Left ventricle myocardium inferior (tissue), 1 donor: ENCODE data around the gene HS3ST5. TPM values are rescaled to one million over a fixed set of nuclear protein-coding genes. Genes with fewer than 3 reads are reported as not detected.

Source experiments
- DNase-seq: peaks from one replicate; pipeline ENCODE4 v3.0.0-alpha.2; 2020
- H3K27ac ChIP-seq: fragments of 200-600 bp; replicated peaks from 2 replicates; pipeline ENCODE4 v1.8.0; 2021
- H3K27me3 ChIP-seq: fragments of 200-600 bp; 2 replicates; pipeline ENCODE4 v1.8.0; 2021; ENCODE audit warnings: low read depth
- H3K36me3 ChIP-seq: fragments of 200-600 bp; 2 replicates; pipeline ENCODE4 v1.8.0; 2021
- H3K4me1 ChIP-seq: fragments of 200-600 bp; 2 replicates; pipeline ENCODE4 v1.8.0; 2021
- H3K4me3 ChIP-seq: fragments of 200-600 bp; 2 replicates; pipeline ENCODE4 v1.8.0; 2021; ENCODE audit warnings: mild to moderate bottlenecking, moderate library complexity
- H3K9me3 ChIP-seq: fragments of 200-600 bp; replicated peaks from 2 replicates; pipeline ENCODE4 v1.8.0; 2021
- CTCF ChIP-seq: fragments of 200-600 bp; IDR thresholded peaks from 2 replicates; pipeline ENCODE4 v1.8.0; 2021; ENCODE audit warnings: antibody characterized with exemption, mild to moderate bottlenecking, borderline replicate concordance
- intact Hi-C: fragments of 100-400 bp; cut with micrococcal nuclease; formaldehyde crosslinking; loops from one replicate; pipeline ENCODE4 v1.11.0; 2022
- total RNA-seq: library from RNA; stranded (reverse); fragmentation: NEBNext Ultra II Directional; extraction: Animal tissue kit (Norgen Biotek cat#: 25700); gene quantifications from one replicate; pipeline ENCODE4 v1.2.1, GENCODE V29; 2021
- donor health status: DM: no; HTN: yes; CAD: no; lungs with severe emphysema.

HS3ST5 gene
- total RNA-seq, 1 donor from 2014 or later: not detected

DNA sequence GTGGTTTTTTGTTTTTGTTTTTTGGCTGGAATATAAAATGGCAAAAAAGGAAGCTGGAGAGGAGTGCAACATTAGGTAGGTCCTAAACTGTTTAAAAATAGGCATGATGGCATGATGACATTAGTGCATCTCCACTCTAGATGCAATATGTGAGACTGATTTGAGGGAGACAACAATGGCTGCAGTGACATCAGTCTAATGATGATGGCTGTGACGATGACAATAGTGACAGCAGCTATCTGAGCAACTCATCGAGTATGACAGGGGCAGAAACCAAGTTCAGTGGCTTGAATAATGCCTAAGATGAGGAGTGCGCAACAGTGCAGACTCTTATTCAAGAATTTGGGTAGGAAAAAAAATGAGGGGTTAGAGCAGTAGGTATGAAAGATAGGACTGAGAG lies 82.0 kb downstream of the HS3ST5 start:
- DNase-seq: no peak

DNA sequence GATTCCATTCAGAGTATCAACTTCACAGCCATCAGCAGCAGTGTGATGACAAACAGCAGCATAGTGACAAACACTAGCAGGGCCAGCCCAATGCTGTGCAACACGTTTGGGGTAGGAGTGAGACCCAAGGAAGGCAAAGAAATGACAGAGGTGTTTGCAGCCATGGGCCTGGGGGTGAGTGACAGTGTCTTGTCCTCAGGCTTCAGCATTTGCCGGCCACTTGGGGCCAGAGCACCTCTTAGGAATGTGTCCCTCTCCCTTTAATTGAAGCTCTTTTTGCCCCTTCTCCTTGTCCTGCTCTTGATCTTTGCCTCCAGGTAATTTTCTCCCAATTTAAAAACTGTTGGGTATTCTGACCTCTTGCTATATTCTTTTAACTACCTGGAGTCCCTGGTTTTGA lies 84.4 kb downstream of the HS3ST5 start:
- Histone ChIP-seq H3K4me1 (no peaks in the 10 kb centered on the region), H3K27ac (no peak overlapping the region), H3K9me3 (peaks cover 5% of the 10 kb centered on the region), H3K27me3 (no peaks in the 10 kb centered on the region), H3K36me3 (no peaks in the 10 kb centered on the region), H3K4me3 (no peak overlapping the region)
- DNase-seq: no peak
- intact Hi-C loops: no loop called here
- TF ChIP-seq CTCF: no peak

More for the DNA sequence above, 82.0 kb downstream of the HS3ST5 start:
- intact Hi-C loops: no loop called here
- Histone ChIP-seq H3K4me3 (no peak overlapping the region), H3K4me1 (no peaks in the 10 kb centered on the region), H3K27me3 (no peaks in the 10 kb centered on the region), H3K9me3 (peaks cover under 1% of the 10 kb centered on the region), H3K36me3 (no peaks in the 10 kb centered on the region), H3K27ac (no peak overlapping the region)
- no peak for TF ChIP-seq CTCF

- TF ChIP-seq CTCF: no peak
- Histone ChIP-seq H3K27ac (no peak overlapping the region), H3K4me3 (no peak overlapping the region)
Observed at GRCh38 chr6:114253431-114253830, 89.4 kb downstream of the HS3ST5 start.

DNA sequence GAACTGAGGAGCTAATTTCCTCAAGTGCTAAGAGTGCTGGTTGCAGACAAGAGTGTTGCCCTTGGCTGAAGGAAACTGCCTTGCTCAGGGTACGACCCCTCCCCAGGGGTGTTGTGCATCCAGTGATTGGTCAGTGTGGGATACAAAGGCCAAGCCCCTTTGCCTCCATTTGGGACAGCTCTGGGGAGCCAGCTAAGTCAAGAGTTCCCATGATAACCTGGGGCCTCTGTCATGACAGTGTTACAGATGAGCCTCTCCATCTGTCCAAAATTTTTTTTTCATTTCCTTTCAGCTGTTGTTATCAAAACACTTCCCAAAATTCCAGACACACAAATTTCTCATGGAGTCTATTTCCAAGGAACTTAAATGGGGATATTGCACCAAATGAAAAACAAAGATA lies 93.3 kb downstream of the HS3ST5 start:
- DNase-seq: no peak
- intact Hi-C loops: no loop called here
- no peaks in the 10 kb centered on the region for H3K9me3 ChIP-seq
- H3K36me3 ChIP-seq: no peaks in the 10 kb centered on the region
- H3K27ac ChIP-seq: no peak overlapping the region
- H3K27me3 ChIP-seq: no peaks in the 10 kb centered on the region
- no peaks in the 10 kb centered on the region for H3K4me1 ChIP-seq
- H3K4me3 ChIP-seq: no peak overlapping the region
- TF ChIP-seq CTCF: no peak

More at GRCh38 chr6:114253431-114253830, 89.4 kb downstream of the HS3ST5 start:
- intact Hi-C loops: no loop called here
- no peak for DNase-seq
- Histone ChIP-seq H3K4me1 (no peaks in the 10 kb centered on the region), H3K9me3 (peaks cover 5% of the 10 kb centered on the region), H3K36me3 (no peaks in the 10 kb centered on the region), H3K27me3 (no peaks in the 10 kb centered on the region)

DNA sequence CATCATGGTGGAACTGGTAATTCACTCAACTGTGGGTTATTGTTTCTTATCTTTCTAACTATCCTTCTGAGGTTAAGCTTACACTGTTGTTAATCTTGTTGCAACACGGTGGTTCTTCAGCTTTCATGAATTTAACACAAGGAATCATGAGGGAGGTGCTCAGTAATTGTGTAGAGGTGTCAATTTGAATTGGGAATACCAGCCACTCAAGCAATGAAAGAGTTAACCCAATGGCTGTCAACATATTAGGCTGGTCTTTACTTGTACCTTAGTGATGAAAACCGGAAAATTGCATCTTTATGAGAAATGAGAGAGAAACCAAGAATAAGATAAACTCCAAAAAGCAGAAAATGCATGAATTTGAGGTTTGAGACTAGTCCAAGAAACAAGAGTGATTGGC lies 95.7 kb downstream of the HS3ST5 start:
- intact Hi-C loops: no loop called here
- no peaks in the 10 kb centered on the region for H3K9me3 ChIP-seq
- no peaks in the 10 kb centered on the region for H3K27me3 ChIP-seq
- H3K4me3 ChIP-seq: no peak overlapping the region
- DNase-seq: no peak
- TF ChIP-seq CTCF: no peak
- H3K4me1 ChIP-seq: no peaks in the 10 kb centered on the region
- no peaks in the 10 kb centered on the region for H3K36me3 ChIP-seq
- no peak overlapping the region for H3K27ac ChIP-seq

GRCh38 chr6:114240796-114241195 lies 102.0 kb downstream of the HS3ST5 start:
- TF ChIP-seq CTCF: no peak
- DNase-seq: no peak
- intact Hi-C loops: no loop called here

More at GRCh38 chr6:114240796-114241195, 102.0 kb downstream of the HS3ST5 start:
- H3K27ac ChIP-seq: no peak overlapping the region
- H3K27me3 ChIP-seq: no peaks in the 10 kb centered on the region
- H3K4me3 ChIP-seq: no peak overlapping the region
- H3K4me1 ChIP-seq: no peaks in the 10 kb centered on the region
- H3K9me3 ChIP-seq: no peaks in the 10 kb centered on the region
- no peaks in the 10 kb centered on the region for H3K36me3 ChIP-seq
